HG03139 (cell line): ENCODE measurements around the gene ACTR10.
A peak's percentile ranks its signal among the peaks of the same experiment; 100 is the strongest.

Source experiments
- ATAC-seq: cut with Tn5 transposase; IDR thresholded peaks from one replicate; pipeline ENCODE4 v1.9.1; 2021; ENCODE audit not compliant: unreplicated experiment

The ACTR10 gene

DNA sequence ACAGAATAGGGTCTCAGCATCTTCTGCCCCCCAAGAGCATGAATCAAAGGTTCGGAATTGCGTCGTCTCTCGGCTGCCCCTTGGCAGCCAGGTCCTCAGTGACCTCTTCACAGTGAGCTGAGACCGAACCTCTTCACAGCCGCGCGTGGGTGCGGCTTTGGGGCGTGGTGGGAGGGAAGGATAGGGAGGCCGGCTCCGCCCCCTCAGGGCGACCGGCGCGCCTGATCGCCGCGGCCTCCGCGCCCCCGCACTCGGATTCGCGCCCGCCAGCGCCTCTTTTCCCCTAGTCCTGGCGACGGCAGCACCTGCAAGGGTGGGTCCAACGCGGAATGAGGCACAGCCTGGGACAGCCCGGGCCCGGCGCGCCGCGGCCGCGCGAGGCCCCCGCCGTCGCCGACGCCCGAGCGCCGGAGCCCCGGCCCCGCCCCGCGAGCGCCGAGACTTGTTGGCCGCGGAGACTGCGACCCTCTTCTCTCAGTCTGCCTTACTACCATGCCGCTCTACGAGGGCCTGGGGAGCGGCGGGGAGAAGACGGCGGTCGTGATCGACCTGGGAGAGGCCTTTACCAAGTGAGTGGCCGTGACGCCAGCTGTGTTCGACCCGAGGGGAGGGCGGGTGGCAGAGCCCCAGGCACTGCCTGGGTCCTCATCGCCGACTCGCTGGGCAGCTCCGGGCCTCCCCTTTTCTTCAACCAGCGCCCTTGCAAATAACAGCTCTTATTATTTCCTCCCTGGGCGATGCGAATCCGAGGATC, at the start of gene ACTR10:
TSS of gene ACTR10 (plus strand) at position 424 of the 754 bp plus-strand sequence. CDS start at position 493, 69 bp downstream.
- peak; percentile 90 for ATAC-seq

DNA sequence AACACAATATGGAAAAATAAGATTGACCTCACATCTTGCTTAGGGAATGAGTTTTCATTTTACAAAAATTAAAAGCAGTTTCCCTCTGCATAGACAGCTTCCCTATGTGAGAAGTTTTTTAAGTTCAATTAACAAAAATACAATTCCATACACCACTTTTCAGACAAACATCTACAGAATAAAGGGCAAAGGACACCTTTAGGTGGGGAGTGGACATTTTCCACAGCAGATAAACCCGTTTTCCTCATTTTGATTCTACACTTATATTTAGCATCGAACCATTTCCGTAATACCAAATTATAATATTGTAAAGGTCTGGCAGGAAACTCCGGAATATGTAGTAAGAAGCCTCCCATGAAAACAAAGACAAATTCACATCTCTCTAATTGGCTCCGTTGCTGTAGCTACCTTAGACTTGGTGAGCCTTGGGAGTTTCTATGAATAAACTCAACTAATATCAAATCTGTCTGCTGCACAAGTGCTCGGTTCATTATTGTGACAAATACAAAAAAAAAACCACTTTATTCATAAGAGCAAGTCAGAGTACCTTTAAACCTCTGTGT, 49.6 kb upstream of the ACTR10 start:
- no peak for ATAC-seq

DNA sequence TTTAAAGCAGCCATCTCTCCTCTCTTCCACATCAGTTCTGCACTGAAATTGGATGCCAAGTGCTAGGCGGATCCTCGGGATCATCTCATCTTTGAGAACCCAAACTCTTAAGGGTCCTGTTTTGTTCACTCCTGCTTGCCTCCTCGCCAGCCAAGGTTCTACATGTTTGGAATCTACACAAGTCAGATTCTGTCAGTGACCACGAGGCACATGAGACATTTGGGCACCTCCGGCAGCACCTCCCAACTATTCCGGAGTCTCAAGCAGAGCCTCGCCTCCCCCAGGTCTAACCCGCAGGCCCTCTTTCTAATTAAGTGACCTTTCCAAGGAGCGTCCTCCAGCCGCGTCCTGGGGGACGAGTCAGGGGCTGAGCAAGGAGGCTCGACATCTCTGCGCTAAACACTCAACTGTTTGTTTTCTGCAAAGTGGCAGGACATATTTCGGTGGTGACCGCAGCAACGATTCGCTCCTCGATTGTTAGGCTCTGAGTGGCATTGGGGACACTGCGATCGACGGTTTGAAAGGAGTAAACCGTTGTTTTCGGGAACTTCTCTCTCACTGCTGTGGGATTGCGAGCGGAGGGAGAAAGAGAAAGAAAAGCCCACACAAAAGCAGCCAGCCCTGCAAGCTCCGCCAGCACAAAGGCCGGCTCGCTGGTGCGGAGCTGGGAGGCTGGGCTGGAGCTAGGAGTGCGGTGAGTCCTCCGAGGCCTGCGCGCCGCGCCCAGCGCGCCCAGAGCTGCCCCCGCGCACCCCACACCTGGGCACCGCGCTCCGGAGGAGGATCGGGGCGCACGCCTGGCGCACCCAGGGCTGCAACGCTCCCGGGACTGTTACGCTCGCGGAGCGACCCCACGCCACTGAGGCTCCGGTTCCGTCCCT, 48.6 kb upstream of the ACTR10 start:
- ATAC-seq = peak; percentile 42

DNA sequence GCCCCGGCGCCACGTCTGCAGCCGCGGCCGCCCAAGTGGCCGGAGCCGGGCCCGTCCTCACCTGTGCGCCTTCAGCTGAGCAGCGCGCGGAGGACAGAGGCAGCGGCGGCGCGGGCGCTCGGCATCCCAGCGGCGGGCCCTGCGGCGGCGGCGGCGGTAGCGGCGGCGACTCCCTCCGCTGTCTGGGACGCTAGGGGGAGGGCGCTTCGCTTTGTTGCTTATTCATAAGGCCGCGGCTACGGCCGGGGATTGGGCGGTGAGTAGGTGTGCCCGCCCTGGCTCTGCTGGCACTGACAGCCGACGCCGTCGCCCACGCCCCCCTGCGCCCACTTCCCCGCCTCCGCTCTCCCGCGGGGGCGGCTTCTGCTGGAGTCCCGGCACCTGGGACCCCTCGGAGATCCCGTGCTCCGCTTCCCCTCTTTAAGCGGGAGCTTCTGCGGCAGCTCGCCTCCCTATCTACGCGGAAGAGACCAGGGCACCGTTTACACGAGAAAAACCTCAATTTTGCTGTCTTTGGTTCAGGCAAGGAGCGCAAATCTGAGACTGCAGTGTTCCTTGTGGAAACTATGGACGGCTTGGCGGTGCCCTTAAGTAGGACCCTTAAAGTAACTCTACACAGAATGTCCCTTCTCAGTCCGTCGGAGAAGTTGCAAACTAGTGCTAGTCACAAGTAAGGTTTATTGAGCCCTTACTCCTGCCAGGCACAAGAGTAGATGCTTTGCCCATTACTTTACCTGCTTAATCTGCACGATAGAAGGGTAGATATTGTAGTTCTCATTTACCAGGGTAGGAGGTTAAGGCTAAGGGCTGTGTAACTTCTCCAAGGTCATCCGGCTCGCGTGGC, 47.7 kb upstream of the ACTR10 start, which contains the start of gene ARMH4:
TSS of gene ARMH4 (minus strand) at position 200 of the 844 bp plus-strand sequence. CDS start 12,855 bp downstream, outside the sequence.
- peak; percentile 91 for ATAC-seq

DNA sequence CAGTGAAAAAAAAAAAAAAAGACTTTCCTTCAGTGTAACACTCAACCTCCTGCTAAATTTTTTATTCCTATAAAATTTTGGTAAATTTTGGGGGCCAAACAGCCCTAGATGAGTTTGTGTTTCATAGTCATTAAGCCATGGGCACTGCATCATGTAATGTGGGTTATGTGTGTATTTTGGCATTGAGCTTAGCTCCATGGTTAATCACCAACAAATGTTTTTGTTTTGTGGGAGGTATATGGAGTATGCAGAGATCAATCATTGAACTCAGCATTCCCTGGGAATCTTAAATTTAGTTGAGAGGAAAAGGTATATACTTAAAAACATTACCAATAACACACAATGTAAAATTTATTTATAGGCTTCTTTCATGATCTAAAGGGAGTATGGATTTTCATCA, 39.4 kb upstream of the ACTR10 start:
- no peak for ATAC-seq

DNA sequence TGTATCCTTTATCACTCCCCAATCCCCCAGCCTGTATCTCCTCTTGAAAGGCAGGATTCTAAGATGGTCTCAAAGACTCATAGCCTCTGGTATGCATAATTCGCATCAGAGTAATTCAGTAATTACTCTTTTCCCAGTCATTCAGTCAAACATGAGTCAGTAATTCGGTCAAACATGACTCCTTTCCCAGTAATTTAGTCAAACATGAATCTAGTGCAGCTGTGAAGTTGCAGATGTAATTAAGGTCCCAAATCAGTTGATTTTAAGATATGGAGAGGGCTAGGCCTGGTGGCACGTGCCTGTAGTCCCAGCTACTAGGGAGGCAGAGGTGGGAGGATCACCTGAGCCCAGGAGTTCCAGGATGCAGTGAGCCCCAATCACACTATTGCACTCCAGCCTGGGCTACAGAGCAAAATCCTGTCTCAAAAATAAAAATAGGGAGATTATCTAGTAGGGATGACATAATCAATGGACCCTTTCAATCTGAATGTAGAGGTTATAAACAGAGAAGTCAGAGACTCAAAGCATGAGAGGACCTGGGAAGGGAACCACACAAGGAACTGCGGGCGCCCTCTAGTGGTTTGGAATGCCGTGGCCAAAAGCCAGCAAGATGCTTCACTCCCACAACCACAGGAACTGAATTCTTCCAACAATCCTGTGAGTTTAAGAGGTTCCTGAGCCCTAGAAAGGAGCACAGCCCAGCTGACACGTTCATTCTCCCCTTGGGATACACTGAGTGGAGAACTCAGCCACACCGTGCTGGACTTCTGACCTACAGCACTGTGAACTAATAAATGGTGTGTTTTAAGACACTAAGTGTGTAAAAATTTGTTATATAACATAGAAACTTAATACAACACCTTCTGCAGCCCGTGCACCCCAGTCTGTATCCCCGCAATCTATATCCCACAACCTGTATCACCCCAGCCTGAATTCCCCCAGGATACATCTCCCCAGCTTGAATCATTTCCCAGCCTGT, 33.7 kb upstream of the ACTR10 start:
- no peak for ATAC-seq

DNA sequence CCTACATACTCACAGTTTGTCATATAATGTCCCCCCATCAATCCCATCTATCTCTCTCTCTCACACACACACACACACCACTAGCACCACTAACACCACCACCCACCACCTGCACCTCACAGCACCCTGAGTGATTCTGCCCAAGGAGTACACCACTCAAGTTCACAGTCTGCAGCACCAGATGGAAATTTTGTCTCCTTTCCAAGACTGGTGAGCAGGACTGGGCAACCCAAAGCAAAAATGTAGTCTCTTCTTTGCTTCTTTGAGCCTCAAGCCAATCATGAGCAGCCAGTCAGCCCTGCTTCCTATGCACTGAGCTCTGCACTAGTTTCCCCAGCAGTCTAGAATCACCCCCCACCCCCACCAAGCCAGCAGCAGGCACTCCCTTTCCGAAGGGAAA, 32.9 kb upstream of the ACTR10 start:
- no peak for ATAC-seq

DNA sequence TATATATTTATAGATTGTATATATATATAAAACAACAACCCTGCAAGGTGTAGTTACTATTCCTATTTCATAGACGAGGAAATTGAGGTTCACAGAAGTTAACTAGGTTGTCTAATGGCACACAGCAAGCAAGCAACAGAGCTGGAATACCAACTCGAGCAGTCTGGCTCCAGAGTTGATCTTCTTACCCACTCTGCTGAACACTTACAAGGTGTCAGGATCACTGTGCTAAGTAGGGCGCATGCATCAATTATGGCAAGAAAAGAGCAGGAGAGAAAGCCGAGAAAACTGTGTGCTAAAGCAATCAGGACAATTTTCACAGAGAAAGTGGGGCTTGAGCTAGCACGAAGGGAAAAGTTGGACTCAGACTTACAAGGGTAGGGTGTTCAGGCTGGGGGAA, 32.1 kb upstream of the ACTR10 start:
- ATAC-seq = no peak

DNA sequence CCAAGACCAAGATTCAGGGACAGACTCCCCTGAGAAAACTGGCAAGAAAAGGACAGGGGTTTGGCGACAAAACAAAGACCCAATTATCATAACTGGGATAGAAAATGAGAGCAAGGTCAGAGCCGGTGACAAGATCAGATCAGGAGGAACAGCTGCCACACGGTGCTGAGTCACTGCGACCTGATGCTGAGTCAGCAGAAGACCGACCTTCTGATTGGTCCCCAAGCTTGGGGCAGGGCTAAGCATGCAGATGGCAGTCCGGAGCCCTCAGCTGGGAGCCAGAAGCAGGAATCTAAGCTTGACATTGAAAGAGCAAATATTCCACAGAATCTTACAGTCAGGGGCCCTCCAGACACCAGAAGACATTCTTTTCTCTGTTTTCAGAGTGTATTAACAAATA, 28.9 kb upstream of the ACTR10 start:
- peak; percentile 88 for ATAC-seq

DNA sequence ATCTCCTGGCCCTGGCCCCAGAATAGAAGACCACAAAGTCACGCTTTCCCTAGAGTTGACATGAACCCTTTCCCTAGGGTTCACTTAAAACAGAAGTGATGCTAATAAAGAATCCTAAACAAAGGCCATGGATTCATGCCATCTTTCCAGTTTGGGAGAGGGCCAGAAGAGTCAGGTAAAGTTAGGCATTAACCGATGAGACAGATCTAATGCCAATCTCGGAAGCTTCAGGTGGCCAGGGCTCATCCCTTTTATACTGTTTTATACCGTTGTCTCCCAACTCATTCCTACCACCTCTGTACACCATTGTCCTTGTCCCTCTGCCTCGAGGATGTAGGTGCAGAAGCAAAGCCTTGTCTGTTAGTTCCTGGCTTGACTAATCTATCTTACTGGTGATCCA, 22.8 kb upstream of the ACTR10 start:
- no peak for ATAC-seq

DNA sequence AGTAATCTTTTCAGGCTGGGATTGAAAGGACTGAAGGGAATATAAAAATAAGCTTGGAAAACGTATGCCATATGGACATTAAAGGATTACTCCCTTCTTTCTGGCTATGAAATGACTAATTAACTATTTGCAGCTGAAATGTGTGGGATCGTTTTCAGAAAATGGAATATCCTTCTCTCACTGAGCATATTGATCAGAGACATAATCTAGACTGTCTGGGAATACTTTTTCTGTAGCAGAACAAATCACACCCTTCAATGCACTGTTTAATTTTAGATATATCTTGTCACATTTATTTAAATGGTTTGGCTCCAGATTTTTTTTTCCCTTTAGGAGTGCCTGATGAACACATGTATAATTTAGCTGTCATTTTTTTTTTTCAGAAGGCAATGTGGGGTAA, 10.8 kb upstream of the ACTR10 start:
- ATAC-seq = no peak

DNA sequence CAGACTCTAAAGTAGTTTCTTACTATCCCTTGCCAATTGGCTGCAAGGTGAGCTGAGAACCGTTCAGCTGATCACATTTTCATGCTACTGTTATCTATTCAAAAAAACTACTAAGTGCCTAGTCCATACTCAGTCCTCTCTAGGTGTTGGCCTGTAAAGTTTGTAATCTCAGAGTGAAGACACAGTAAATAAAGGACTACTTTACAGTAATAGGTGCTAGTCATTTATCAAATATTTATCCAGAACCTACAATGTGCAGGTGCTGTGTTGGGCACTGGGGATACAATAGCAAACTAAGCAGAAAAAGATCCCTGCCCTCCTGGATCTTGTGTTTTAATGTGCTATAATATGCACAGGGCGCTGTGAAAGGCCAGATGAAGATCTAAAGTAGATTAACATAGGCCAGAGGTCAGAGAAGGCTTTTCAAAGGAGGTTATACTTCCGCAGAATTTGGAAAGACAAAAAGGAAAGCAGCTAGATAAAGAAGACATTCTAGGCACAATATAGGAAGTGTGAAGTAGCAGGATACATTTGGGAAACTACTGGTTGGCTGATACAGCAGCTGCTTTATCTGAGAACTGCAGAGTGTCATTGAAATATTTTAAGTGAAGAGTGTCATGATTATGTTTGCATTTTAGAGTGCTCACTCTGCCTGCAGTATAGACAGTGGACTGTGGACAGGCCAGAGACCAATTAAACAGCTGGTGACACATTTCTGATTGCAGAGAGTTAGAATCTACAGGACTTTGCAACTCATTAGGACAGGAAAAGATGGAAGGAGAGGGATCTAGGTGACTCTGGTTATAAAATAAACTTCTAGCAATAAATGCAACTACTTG, 8.0 kb upstream of the ACTR10 start:
- ATAC-seq = no peak

DNA sequence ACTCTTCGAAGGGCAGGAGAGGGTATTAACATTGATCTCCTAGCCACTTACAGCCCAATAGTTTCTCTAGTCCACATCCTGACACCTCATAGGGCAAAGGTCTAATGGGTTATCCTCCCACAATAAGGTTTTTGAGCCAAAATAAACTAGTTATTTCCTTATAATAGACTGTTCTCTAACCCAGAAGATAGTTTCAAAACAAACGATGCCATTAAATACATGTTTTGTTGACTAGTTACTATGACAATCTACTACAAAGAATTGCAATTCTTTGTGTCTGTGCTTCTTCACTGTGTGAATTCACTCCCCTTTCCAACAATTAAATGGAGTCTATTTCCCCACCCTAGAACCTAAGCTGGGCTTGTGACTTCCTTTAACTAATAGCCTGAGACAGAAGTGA, 6.4 kb upstream of the ACTR10 start:
- no peak for ATAC-seq

DNA sequence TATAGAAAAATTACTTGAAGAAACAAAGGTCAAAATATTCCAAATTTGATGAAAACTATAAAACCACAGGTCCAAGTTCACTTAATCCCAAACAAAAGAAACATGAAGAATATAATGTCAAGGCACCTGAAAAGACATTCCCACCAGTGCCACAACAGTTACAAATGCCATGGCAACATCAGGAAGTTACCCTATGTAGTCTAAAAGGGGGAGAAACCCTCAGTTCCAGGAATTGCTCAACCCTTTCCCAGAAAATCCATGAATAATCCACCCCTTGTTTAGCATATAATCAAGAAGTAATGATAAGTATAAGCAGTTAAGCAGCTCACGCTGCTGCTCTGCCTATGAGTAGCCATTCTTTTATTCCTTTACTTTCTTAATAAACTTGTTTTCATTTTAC, 3.8 kb upstream of the ACTR10 start:
- ATAC-seq = no peak

DNA sequence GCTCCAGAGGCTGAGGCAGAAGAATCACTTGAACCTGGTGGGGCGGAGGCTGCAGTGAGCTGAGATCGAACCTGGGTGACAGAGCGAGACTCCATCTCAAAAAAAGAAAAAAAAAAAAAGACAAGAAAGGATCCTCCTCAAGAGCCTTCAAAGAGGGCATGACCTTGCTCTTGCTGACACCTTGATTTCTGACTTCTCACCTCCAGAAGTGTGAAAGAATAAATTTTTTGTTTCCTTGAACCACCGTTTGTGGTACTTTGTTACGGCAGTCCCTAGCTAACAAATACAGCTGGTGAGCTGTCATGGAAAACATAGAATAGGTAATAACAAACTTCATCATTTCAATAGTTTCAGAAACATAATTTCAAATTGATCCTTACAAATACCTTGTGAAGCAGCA, 1.9 kb upstream of the ACTR10 start:
- ATAC-seq = no peak

DNA sequence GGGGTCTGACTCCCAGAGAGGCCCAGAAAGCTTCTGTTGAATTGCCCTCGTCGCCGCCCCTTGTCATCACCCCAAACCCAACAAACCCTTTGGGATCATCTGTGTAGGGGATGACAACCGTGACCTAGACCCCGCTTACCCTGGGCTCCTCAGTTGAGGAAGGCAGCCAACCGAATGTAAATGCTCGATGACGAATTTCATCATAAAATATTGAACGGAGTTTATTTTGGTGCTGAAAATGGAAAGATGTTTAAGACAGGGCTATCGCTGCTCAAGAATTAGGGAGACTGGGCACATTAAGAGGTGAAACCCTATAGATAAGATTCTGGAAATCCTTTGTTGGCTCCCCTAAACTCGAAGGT, 512 bp downstream of the ACTR10 start:
- ATAC-seq = peak; percentile 11

DNA sequence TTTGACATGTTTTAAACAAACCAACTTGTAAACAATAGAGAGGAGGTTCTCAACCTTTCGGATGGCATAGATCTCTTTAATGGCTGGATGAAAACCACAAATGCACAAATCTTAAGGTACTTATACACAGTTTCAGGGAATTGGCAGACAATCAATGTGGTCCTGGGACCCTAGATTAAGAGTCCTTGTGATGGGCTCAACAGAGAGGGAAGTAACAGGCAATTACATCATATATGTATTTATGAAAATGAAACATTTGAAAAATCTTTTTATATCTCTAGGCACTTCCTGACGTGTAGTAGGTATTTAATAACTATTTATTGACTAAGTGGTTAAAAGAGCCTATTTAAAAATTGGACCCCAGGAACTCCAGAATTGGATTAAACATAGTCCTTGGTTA, 897 bp downstream of the ACTR10 start:
- ATAC-seq = no peak

DNA sequence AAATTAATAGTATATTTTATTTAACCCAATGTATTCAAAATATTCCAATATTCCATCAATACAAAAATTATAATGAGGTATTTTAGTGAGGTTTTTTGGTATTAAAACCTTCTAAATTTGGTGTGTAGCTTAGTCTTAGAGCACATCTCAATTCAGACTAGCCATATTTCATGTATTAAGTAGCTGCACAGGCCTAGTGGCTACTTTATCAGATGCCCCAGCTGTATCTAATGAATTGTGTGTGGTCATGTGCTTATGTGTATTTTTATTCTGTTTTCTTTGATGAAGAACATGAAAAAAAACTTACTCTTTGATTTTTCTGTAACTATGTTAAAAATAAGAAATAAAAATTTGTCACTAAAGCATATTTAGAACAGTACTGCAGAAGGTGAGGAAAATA, 13.2 kb downstream of the ACTR10 start:
- ATAC-seq = no peak
